WI38 (cell line): ENCODE data around the gene GAMT.

ENCODE experiments used
- H3K4me3 ChIP-seq: 2 replicates; pipeline ENCODE4 v1.5.1; 2011; ENCODE audit warnings: low read depth, mild to moderate bottlenecking, control low read depth, low read length
- TF ChIP-seq, protein P1 (sequence below): IDR thresholded peaks from 2 replicates; pipeline ENCODE4 v1.5.1; 2012; ENCODE audit warnings: low read depth, mild to moderate bottlenecking, control low read depth, low read length

Gene GAMT

DNA sequence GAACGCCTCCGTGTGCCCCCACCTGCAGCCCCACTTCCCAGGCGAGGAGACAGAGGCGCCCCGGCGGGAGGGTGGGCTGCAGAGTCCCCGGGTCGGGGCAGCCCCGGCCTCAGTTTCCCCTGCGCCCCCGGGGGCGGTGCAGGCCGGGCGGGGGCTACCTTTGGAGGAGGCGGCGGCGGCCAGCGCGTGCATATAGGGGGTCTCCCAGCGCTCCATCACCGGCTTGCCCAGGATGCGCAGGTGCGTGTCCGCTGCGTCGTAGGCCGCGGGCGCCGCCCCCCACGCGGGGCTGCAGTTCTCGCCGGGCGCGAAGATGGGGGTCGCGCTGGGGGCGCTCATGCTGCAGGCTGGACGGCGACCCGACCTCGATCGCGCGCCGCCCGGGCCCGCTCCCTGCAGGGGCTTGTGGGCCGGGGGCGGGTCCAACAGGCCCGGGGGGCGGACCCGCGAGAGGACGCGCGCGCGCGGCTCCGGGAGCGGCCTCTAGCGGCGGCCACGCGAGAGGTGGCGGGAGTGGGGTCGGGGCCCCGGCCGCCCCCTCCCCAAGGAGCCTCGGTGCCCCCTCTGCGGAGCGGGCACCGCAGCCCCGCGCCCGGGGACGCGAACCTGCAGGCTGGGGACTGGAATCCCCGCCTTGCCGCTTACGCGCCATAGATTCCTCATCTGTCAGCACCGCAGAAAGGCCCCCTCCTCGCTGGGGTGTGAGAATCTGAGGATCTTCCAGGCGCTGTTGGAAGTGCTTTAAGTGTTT is at the start of gene GAMT:
Gene GAMT (minus strand): TSS at position 405 of the 751 bp plus-strand sequence. CDS start 66 bp downstream, at position 339.
- H3K4me3 ChIP-seq: peak within 1 kb of the TSS; percentile 71
- TF ChIP-seq, protein P1, sequence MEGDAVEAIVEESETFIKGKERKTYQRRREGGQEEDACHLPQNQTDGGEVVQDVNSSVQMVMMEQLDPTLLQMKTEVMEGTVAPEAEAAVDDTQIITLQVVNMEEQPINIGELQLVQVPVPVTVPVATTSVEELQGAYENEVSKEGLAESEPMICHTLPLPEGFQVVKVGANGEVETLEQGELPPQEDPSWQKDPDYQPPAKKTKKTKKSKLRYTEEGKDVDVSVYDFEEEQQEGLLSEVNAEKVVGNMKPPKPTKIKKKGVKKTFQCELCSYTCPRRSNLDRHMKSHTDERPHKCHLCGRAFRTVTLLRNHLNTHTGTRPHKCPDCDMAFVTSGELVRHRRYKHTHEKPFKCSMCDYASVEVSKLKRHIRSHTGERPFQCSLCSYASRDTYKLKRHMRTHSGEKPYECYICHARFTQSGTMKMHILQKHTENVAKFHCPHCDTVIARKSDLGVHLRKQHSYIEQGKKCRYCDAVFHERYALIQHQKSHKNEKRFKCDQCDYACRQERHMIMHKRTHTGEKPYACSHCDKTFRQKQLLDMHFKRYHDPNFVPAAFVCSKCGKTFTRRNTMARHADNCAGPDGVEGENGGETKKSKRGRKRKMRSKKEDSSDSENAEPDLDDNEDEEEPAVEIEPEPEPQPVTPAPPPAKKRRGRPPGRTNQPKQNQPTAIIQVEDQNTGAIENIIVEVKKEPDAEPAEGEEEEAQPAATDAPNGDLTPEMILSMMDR: peak; percentile 40

GRCh38 chr19:1449467-1450442 is 48.4 kb upstream of the GAMT start, which contains the start of gene APC2:
Gene APC2, plus strand, starts transcription at chr19:1450121. Its CDS starts 2,881 bp downstream, at chr19:1453002.
- H3K4me3 ChIP-seq: peak within 1 kb of the TSS; percentile 32
- TF ChIP-seq, protein P1: no peak

DNA sequence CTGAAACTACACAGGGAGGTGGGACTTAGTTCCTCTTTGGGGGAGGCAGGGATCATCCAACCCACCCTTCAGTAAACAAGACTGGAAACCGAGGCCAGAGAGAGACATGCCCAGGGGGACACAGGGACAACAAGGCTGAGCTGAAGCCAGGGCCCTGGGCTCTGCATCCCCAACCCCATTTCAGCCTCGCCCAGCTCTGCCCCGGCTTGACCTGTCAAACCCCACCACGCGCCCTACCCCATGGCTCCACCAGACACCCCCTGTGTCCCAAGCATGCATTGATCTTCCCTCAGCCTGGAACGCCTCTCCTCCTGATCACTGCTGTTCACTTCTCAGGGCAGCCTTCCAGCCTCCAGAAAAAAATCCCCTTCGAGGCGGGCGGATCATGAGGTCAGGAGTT is 46.6 kb upstream of the GAMT start:
- H3K4me3 ChIP-seq: no peak overlapping the region
- TF ChIP-seq, protein P1: no peak

DNA sequence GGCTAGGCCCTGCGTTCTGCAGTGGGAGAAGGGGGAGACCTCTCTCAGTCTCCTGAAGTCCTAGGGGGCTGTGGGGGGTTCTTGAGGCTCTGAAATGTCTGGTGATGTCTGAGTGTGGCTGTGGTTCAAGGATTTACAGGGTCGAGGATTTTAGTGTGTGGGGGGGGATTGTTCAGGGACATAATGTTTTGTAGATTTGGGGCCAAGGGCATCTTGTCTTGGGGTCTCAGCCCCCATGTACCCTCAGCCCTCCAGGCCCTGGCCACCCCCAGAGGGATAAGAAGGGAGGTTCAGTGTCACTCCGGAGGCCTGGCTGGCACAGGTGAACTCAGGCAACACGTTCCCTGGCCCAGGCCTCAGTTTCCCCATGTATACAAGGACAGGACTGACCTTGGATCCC is 46.2 kb upstream of the GAMT start:
- TF ChIP-seq, protein P1: no peak
- no peak overlapping the region for H3K4me3 ChIP-seq

- TF ChIP-seq, protein P1: no peak
- no peak overlapping the region; the same call in 1 of the 2 replicates for H3K4me3 ChIP-seq
Measured at GRCh38 chr19:1446713-1447481, 45.6 kb upstream of the GAMT start.

DNA sequence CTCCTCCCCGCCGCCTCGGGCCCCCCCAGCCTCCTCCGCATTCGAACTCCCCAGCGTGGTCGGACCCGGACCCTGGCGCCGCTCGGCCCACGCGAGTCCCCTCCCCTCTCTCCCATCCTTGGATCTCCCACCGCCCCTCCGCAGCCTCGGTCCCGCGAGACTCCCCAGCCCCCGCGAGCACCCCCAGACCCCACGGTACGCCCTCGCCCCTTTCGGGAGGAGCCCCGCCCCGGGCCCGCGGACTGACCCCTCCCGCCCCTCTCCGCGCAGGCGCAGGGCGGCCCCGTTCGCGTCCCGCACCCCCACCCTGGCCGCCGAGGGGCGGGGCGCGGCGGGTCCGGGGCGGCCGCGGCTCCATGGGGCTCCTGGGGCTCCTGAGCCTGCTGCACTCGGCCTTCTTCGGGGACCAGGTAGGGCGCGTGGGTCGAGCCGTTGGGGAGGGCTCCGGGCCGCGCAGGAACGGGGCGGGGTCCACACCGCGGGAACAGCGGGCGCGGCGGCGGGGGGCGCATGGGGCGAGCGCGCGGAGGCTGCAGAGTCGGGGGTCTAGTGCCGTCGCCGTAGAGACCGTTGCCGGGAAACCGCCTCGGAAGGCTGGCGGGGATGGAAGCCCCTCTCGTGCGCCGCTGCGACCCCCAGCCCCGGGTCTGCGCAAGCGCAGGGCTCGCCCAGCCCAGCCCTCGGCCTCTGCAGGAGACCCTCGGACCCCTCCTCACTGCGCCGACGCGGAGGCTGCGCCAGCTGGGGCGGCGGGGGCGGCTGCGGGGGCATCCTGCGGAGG is 44.8 kb upstream of the GAMT start:
- TF ChIP-seq, protein P1: no peak
- peak overlapping the region; percentile 33 for H3K4me3 ChIP-seq
